Measurements from ENCODE around the gene ADAMTSL1. TPM values are rescaled to one million over a fixed set of nuclear protein-coding genes. Genes with fewer than 3 reads are reported as not detected.

The ADAMTSL1 gene
- total RNA-seq, 4 donors from 2014 or later, result 0.32 to 2.3 (median 1.3) TPM

- no peak overlapping the region for H3K4me3 ChIP-seq
- no peak for DNase-seq (ENCODE audit: low spot score in 2 of 2)
- WGBS, result 82% methylated on average over 10 of the region's 11 CpGs
Observed at GRCh38 chr9:18905028-18905882, 431.3 kb downstream of the ADAMTSL1 start.

GRCh38 chr9:18905883-18906629 lies 432.1 kb downstream of the ADAMTSL1 start:
- H3K4me3 ChIP-seq, result no peak overlapping the region
- no peak overlapping the region for H3K27ac ChIP-seq
- H3K27me3 ChIP-seq, result no peaks in the 10 kb centered on the region
- no peak for DNase-seq (ENCODE audit: low spot score in 2 of 2)
- no peaks in the 10 kb centered on the region for H3K4me1 ChIP-seq
- TF ChIP-seq POLR2A (IDR thresholded peaks at IDR 0.05) (no peak), CTCF (IDR thresholded peaks at IDR 0.05) (no peak), POLR2AphosphoS5 (IDR thresholded peaks at IDR 0.05) (no peak), EP300 (IDR thresholded peaks at IDR 0.05) (no peak)
- no peaks in the 10 kb centered on the region for H3K9me3 ChIP-seq
- 93% methylated on average over 8 of the region's 9 CpGs for WGBS
- no peaks in the 10 kb centered on the region for H3K36me3 ChIP-seq

More at GRCh38 chr9:18905028-18905882, 431.3 kb downstream of the ADAMTSL1 start:
- no peak for TF ChIP-seq POLR2AphosphoS5 (IDR thresholded peaks at IDR 0.05)
- TF ChIP-seq EP300 (IDR thresholded peaks at IDR 0.05), result no peak
- TF ChIP-seq POLR2A (IDR thresholded peaks at IDR 0.05), result no peak
- Histone ChIP-seq H3K36me3 (no peaks in the 10 kb centered on the region), H3K4me1 (no peaks in the 10 kb centered on the region), H3K27me3 (no peaks in the 10 kb centered on the region), H3K27ac (no peak overlapping the region), H3K9me3 (no peaks in the 10 kb centered on the region)

- no peak for TF ChIP-seq CTCF (IDR thresholded peaks at IDR 0.05)
- no peak for TF ChIP-seq EP300 (IDR thresholded peaks at IDR 0.05)
- no peak for TF ChIP-seq POLR2A (IDR thresholded peaks at IDR 0.05)
- TF ChIP-seq POLR2AphosphoS5 (IDR thresholded peaks at IDR 0.05), result no peak
- Histone ChIP-seq H3K27ac (no peak overlapping the region), H3K27me3 (no peaks in the 10 kb centered on the region), H3K4me3 (no peak overlapping the region), H3K4me1 (no peaks in the 10 kb centered on the region), H3K9me3 (no peaks in the 10 kb centered on the region), H3K36me3 (no peaks in the 10 kb centered on the region)
- no peak for DNase-seq (ENCODE audit: low spot score in 2 of 2)
- 66% methylated on average over 5 of the region's 9 CpGs for WGBS
Observed at GRCh38 chr9:18906656-18907395, 432.9 kb downstream of the ADAMTSL1 start.

GRCh38 chr9:18907927-18908625 lies 434.1 kb downstream of the ADAMTSL1 start:
- H3K9me3 ChIP-seq, result no peaks in the 10 kb centered on the region
- no peak overlapping the region for H3K27ac ChIP-seq
- TF ChIP-seq EP300 (IDR thresholded peaks at IDR 0.05) (no peak), POLR2A (IDR thresholded peaks at IDR 0.05) (no peak), CTCF (IDR thresholded peaks at IDR 0.05) (no peak), POLR2AphosphoS5 (IDR thresholded peaks at IDR 0.05) (no peak)
- no peaks in the 10 kb centered on the region for H3K36me3 ChIP-seq
- no peak for DNase-seq (ENCODE audit: low spot score in 2 of 2)
- no peaks in the 10 kb centered on the region for H3K4me1 ChIP-seq
- H3K27me3 ChIP-seq, result no peaks in the 10 kb centered on the region
- H3K4me3 ChIP-seq, result no peak overlapping the region
- 66% methylated on average over 15 of the region's 15 CpGs for WGBS

Measured in suprapubic skin (tissue), 4 donors.